ENCODE results near the gene TGM5.

GRCh38 chr15:43251185-43251870 is 15.4 kb downstream of the TGM5 start:
- no peak for TF ChIP-seq CTCF (IDR thresholded peaks at IDR 0.05)
- no peak for TF ChIP-seq POLR2A (IDR thresholded peaks at IDR 0.05)

Data from heart left ventricle (tissue), 13 donors.